ENCODE results near the gene NDUFS3. TPM values are rescaled to one million over a fixed set of nuclear protein-coding genes. Genes with fewer than 3 reads are reported as not detected.

Gene NDUFS3
- total and polyA plus RNA-seq, 2 of the 13 experiments (the other 11 are each of a cell fraction or from before 2014, with no cell fraction given) = 151 to 184 TPM

DNA sequence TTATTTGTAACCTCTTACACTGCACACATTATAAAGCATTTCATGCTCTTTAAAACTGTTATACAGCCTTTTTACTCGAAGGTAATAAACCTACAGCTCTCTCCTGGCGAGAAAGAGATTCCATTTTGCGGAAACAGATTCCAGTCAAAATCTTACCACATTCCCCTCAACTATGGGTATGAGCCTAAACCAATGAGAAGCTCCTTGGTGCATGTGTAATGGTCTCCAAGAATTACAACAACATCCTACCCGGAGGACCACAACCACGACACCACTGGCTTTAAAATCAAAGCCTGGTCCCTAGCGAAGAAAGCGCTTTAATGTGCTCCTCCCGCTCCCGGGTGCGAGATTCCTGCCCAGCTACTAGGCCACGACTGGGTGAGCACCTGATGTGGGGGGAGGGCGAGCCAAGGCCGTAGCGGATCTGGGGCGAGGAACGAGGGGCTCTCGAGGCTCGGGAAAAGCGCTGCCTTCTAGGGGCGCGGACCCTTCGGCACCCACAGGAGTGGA, 26.8 kb upstream of the NDUFS3 start (continued):
- TF ChIP-seq, protein P1, sequence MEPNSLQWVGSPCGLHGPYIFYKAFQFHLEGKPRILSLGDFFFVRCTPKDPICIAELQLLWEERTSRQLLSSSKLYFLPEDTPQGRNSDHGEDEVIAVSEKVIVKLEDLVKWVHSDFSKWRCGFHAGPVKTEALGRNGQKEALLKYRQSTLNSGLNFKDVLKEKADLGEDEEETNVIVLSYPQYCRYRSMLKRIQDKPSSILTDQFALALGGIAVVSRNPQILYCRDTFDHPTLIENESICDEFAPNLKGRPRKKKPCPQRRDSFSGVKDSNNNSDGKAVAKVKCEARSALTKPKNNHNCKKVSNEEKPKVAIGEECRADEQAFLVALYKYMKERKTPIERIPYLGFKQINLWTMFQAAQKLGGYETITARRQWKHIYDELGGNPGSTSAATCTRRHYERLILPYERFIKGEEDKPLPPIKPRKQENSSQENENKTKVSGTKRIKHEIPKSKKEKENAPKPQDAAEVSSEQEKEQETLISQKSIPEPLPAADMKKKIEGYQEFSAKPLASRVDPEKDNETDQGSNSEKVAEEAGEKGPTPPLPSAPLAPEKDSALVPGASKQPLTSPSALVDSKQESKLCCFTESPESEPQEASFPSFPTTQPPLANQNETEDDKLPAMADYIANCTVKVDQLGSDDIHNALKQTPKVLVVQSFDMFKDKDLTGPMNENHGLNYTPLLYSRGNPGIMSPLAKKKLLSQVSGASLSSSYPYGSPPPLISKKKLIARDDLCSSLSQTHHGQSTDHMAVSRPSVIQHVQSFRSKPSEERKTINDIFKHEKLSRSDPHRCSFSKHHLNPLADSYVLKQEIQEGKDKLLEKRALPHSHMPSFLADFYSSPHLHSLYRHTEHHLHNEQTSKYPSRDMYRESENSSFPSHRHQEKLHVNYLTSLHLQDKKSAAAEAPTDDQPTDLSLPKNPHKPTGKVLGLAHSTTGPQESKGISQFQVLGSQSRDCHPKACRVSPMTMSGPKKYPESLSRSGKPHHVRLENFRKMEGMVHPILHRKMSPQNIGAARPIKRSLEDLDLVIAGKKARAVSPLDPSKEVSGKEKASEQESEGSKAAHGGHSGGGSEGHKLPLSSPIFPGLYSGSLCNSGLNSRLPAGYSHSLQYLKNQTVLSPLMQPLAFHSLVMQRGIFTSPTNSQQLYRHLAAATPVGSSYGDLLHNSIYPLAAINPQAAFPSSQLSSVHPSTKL (CRISPR knock-in tag; IDR thresholded peaks at IDR 0.05) = 0 out of 2 replicates have a peak, but pooled peaks have one; percentile 25
- TF ChIP-seq SP4 (CRISPR knock-in tag; IDR thresholded peaks at IDR 0.05) (peak; percentile 36; the same call in 1 of the 2 replicates), NKX3-1 (CRISPR knock-in tag; IDR thresholded peaks at IDR 0.05) (0 out of 2 replicates have a peak, but pooled peaks have one; percentile 38), THAP9 (CRISPR knock-in tag; IDR thresholded peaks at IDR 0.05; ENCODE audit: borderline replicate concordance) (peak; percentile 43; the same call in 1 of the 2 replicates), BHLHE40 (IDR thresholded peaks at IDR 0.05; ENCODE audit: low read length) (no peak), ZNF556 (CRISPR knock-in tag; IDR thresholded peaks at IDR 0.05; ENCODE audit: borderline replicate concordance) (no peak), AKNA (CRISPR knock-in tag; IDR thresholded peaks at IDR 0.05; ENCODE audit: borderline replicate concordance) (peak; percentile 52; the same call in 1 of the 2 replicates)
- TF ChIP-seq, protein P2, sequence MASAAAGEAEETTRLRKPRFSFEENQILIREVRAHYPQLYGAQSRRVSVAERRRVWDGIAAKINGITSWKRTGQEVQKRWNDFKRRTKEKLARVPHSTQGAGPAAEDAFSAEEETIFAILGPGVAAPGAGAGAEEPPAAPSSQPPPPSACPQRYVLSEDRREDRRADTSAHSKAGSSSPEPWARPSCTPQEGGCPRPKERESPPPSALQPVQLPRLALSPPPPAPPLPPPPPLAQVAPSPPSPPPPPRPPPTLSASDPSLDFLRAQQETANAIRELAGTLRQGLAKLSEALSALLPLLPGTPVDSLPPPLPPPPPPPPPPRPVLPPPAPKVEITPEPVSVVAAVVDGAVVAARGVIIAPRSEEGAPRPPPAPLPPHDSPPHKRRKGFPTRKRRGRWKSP (CRISPR knock-in tag; IDR thresholded peaks at IDR 0.05) = 0 out of 2 replicates have a peak, but pooled peaks have one; percentile 34
- TF ChIP-seq, protein P3, sequence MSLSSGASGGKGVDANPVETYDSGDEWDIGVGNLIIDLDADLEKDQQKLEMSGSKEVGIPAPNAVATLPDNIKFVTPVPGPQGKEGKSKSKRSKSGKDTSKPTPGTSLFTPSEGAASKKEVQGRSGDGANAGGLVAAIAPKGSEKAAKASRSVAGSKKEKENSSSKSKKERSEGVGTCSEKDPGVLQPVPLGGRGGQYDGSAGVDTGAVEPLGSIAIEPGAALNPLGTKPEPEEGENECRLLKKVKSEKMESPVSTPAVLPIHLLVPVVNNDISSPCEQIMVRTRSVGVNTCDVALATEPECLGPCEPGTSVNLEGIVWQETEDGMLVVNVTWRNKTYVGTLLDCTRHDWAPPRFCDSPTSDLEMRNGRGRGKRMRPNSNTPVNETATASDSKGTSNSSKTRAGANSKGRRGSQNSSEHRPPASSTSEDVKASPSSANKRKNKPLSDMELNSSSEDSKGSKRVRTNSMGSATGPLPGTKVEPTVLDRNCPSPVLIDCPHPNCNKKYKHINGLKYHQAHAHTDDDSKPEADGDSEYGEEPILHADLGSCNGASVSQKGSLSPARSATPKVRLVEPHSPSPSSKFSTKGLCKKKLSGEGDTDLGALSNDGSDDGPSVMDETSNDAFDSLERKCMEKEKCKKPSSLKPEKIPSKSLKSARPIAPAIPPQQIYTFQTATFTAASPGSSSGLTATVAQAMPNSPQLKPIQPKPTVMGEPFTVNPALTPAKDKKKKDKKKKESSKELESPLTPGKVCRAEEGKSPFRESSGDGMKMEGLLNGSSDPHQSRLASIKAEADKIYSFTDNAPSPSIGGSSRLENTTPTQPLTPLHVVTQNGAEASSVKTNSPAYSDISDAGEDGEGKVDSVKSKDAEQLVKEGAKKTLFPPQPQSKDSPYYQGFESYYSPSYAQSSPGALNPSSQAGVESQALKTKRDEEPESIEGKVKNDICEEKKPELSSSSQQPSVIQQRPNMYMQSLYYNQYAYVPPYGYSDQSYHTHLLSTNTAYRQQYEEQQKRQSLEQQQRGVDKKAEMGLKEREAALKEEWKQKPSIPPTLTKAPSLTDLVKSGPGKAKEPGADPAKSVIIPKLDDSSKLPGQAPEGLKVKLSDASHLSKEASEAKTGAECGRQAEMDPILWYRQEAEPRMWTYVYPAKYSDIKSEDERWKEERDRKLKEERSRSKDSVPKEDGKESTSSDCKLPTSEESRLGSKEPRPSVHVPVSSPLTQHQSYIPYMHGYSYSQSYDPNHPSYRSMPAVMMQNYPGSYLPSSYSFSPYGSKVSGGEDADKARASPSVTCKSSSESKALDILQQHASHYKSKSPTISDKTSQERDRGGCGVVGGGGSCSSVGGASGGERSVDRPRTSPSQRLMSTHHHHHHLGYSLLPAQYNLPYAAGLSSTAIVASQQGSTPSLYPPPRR (CRISPR knock-in tag; IDR thresholded peaks at IDR 0.05; ENCODE audit: borderline replicate concordance) = 0 out of 2 replicates have a peak, but pooled peaks have one; percentile 11

All from HepG2 (cell line).